ENCODE results near the gene SYNDIG1. TPM values are rescaled to one million over a fixed set of nuclear protein-coding genes. Genes with fewer than 3 reads are reported as not detected.

Gene SYNDIG1
- total and polyA plus RNA-seq, 2 donors (not counting 1 experiment from before 2014, with no cell fraction given), result not detected

DNA sequence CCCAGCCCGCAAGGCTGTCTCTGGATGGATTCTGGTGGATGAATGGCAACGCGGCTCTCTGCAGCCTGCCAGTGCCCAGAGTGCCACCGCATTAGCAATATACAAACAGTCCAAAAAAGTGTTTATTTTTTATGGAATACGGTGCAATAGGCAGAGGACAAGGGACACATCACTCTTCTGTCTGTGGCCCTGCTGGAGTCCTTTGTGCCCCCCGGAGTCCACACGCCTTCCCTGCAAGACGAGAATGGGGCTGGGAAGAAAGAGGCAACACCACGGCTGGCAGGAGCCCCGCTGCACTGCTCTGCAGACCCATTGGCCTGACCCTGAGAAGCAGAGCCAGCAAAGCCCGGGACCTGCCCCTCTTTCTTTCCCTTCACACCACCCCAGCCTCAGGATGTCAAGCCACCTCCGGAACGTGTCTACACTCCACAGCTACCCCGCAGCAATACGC lies 196.3 kb downstream of the SYNDIG1 start:
- intact Hi-C loops (cut with micrococcal nuclease), result no loop called here
- ChIA-PET CTCF (no interaction called here), POLR2A (no interaction called here)
- H2AFZ ChIP-seq (ENCODE audit: insufficient read depth, low read depth, low read length, poor library complexity, severe bottlenecking), result no peak overlapping the region
- Mint-ChIP-seq H3K27ac (no peak overlapping the region), H3K4me1 (no peaks in the 10 kb centered on the region), H3K9me3 (ENCODE audit: insufficient read depth) (no peaks in the 10 kb centered on the region), H3K4me3 (no peak overlapping the region), H3K27me3 (no peaks in the 10 kb centered on the region)
- no peak overlapping the region for H3K9ac ChIP-seq (ENCODE audit: low read length)
- no peak overlapping the region for H3K4me3 ChIP-seq (ENCODE audit: control extremely low read depth in 1 of 5, extremely low read depth in 1 of 5, insufficient read depth in 1 of 5, low read depth in 2 of 5, low read length in 4 of 5)
- no peaks in the 10 kb centered on the region for H4K20me1 ChIP-seq (ENCODE audit: control insufficient read depth, insufficient read depth, low read length, poor library complexity, severe bottlenecking)
- DNase-seq (no peak), ATAC-seq (ENCODE audit: low read depth) (no peak)
- no peaks in the 10 kb centered on the region for H3K36me3 ChIP-seq (replicated peaks in 1 of 2; ENCODE audit: control extremely low read depth in 1 of 2, control insufficient read depth in 1 of 2, extremely low read depth in 1 of 2, insufficient read depth in 2 of 2, low read length in 1 of 2)
- H3K27ac ChIP-seq (ENCODE audit: low read length in 2 of 2), result no peak overlapping the region
- H3K4me1 ChIP-seq (ENCODE audit: control insufficient read depth in 2 of 2, insufficient read depth in 2 of 2, low read length in 2 of 2), result no peaks in the 10 kb centered on the region
- no peaks in the 10 kb centered on the region for H3K79me2 ChIP-seq (ENCODE audit: control insufficient read depth, insufficient read depth, low read length)
- H3K9me3 ChIP-seq (ENCODE audit: control extremely low read depth in 1 of 3, control insufficient read depth in 2 of 3, insufficient read depth in 1 of 3, low read length in 2 of 3), result peaks cover 0 to 4% (median 0%) of the 10 kb centered on the region in 3 donors
- H3K4me2 ChIP-seq (replicated peaks; ENCODE audit: low read depth, low read length, poor library complexity, severe bottlenecking), result no peak overlapping the region
- 90% methylated on average over 12 of the region's 15 CpGs for WGBS (ENCODE audit: insufficient coverage)
- H3K27me3 ChIP-seq (replicated peaks in 1 of 4; ENCODE audit: control extremely low read depth in 1 of 4, control insufficient read depth in 3 of 4, insufficient read depth in 4 of 4, low read length in 3 of 4), result no peaks in the 10 kb centered on the region
- TF ChIP-seq, protein P1, sequence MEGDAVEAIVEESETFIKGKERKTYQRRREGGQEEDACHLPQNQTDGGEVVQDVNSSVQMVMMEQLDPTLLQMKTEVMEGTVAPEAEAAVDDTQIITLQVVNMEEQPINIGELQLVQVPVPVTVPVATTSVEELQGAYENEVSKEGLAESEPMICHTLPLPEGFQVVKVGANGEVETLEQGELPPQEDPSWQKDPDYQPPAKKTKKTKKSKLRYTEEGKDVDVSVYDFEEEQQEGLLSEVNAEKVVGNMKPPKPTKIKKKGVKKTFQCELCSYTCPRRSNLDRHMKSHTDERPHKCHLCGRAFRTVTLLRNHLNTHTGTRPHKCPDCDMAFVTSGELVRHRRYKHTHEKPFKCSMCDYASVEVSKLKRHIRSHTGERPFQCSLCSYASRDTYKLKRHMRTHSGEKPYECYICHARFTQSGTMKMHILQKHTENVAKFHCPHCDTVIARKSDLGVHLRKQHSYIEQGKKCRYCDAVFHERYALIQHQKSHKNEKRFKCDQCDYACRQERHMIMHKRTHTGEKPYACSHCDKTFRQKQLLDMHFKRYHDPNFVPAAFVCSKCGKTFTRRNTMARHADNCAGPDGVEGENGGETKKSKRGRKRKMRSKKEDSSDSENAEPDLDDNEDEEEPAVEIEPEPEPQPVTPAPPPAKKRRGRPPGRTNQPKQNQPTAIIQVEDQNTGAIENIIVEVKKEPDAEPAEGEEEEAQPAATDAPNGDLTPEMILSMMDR (IDR thresholded peaks at IDR 0.05), result no peak
- no peak for TF ChIP-seq EZH2 (IDR thresholded peaks at IDR 0.05; ENCODE audit: borderline replicate concordance, insufficient read depth, low read depth, low read length, poor library complexity, severe bottlenecking)

DNA sequence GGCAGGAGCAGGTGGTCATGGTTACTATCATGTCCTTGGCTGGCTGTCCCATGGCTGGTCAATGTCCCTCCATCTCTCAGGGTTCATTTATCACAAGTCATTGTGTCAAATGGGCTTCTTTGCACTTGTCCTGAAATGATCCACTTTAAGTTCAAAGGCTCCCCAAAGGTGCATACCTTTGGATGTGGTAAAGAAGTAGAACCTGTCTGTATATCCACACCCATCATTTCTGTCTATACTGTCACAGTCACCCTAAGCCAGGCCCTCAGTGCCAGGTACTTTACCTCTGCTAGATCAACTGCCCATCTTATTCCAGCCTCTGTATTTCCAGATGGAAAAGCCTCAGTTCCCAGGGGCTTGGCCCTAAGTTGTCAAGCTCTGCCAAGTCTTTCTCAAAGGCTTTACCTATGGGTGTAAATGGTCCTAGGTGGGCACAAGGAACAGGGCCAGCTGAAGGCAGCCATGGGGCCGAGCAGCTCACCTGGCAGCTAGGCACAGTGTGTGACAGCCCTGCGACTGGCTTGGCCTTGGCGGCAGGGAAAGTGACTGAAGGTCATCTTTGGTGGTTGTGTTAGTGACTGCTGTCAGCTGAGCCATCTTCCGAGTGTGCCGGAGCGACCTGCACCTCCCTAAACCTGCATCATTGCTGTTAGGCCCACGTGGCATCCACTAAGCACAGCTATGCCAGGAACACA lies 198.4 kb downstream of the SYNDIG1 start:
- intact Hi-C loops (cut with micrococcal nuclease), result no loop called here
- ATAC-seq (ENCODE audit: low read depth), result no peak
- H3K36me3 ChIP-seq (replicated peaks in 1 of 2; ENCODE audit: control extremely low read depth in 1 of 2, control insufficient read depth in 1 of 2, extremely low read depth in 1 of 2, insufficient read depth in 2 of 2, low read length in 1 of 2), result no peaks in the 10 kb centered on the region
- no peak overlapping the region for H2AFZ ChIP-seq (ENCODE audit: insufficient read depth, low read depth, low read length, poor library complexity, severe bottlenecking)
- no peak overlapping the region for H3K4me2 ChIP-seq (replicated peaks; ENCODE audit: low read depth, low read length, poor library complexity, severe bottlenecking)
- no peak for DNase-seq
- peaks cover 0 to 4% (median 0%) of the 10 kb centered on the region in 3 donors for H3K9me3 ChIP-seq (ENCODE audit: control extremely low read depth in 1 of 3, control insufficient read depth in 2 of 3, insufficient read depth in 1 of 3, low read length in 2 of 3)
- Mint-ChIP-seq H3K4me1 (no peaks in the 10 kb centered on the region), H3K9me3 (ENCODE audit: insufficient read depth) (no peaks in the 10 kb centered on the region), H3K4me3 (no peak overlapping the region), H3K27ac (no peak overlapping the region), H3K27me3 (no peaks in the 10 kb centered on the region)
- ChIA-PET POLR2A (no interaction called here), CTCF (no interaction called here)
- H3K4me3 ChIP-seq (ENCODE audit: control extremely low read depth in 1 of 5, extremely low read depth in 1 of 5, insufficient read depth in 1 of 5, low read depth in 2 of 5, low read length in 4 of 5), result no peak overlapping the region
- H3K9ac ChIP-seq (ENCODE audit: low read length), result no peak overlapping the region
- no peaks in the 10 kb centered on the region for H3K27me3 ChIP-seq (replicated peaks in 1 of 4; ENCODE audit: control extremely low read depth in 1 of 4, control insufficient read depth in 3 of 4, insufficient read depth in 4 of 4, low read length in 3 of 4)
- 92% methylated on average over 4 of the region's 7 CpGs for WGBS (ENCODE audit: insufficient coverage)
- H4K20me1 ChIP-seq (ENCODE audit: control insufficient read depth, insufficient read depth, low read length, poor library complexity, severe bottlenecking), result no peaks in the 10 kb centered on the region
- no peak for TF ChIP-seq EZH2 (IDR thresholded peaks at IDR 0.05; ENCODE audit: borderline replicate concordance, insufficient read depth, low read depth, low read length, poor library complexity, severe bottlenecking)
- TF ChIP-seq, protein P1 (IDR thresholded peaks at IDR 0.05), result no peak
- H3K4me1 ChIP-seq (ENCODE audit: control insufficient read depth in 2 of 2, insufficient read depth in 2 of 2, low read length in 2 of 2), result no peaks in the 10 kb centered on the region
- H3K27ac ChIP-seq (ENCODE audit: low read length in 2 of 2), result no peak overlapping the region
- no peaks in the 10 kb centered on the region for H3K79me2 ChIP-seq (ENCODE audit: control insufficient read depth, insufficient read depth, low read length)
